HG03045 (cell line): ENCODE measurements around the gene ICOS.
"Not testable (repeated sequence)": the region's sequence is repeated elsewhere in the genome, so short reads cannot be mapped to it uniquely, and the experiment has no call there.

ENCODE experiments used
- ATAC-seq: cut with Tn5 transposase; IDR thresholded peaks from one replicate; pipeline ENCODE4 v1.9.1; 2021; ENCODE audit warnings: mild to moderate bottlenecking, moderate library complexity; ENCODE audit not compliant: unreplicated experiment

Gene ICOS

GRCh38 chr2:203916756-203917155 is 19.8 kb upstream of the ICOS start:
- no peak for ATAC-seq

DNA sequence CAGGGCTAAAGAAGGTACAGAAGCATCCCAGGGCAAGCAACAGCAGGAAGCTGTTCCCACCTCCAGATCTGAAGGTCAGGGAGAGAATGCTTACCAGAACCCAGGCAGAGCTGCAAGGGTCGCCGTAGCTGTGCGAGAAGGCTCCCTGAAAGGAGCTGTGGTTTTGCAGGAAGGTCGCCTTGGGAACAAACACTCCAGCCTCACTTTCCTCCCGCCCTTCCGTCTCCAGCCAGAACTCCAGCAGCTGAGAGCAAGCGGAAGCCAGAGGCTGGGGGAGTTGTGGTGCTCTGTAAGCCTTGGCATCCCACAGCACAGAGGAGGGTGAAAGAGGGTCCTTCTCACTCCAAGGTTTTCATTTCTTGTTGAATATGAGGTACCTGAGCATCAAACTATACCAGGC is 18.3 kb upstream of the ICOS start:
- no peak for ATAC-seq

DNA sequence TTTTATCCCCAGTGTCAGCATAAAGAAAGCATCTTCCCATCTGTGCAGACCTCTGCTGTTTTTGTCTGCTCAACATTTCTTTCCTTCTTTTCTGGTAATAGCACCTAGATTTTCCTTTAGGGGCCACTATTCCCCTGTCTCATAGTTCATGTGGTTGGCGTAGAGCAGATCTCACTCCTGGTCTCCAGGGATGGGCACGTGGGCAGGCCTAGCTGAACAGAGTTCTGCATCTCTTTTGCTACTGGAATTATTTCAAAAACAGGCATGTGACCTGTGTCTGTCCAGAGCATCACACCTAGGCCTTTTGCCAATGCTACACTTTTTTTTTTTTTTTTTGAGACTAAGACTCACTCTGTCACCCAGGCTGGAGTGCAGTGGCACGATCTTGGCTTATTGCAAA is 17.7 kb upstream of the ICOS start:
- no peak for ATAC-seq

GRCh38 chr2:203925512-203926158 is 10.9 kb upstream of the ICOS start:
- no peak for ATAC-seq

GRCh38 chr2:203928849-203929248 is 7.7 kb upstream of the ICOS start:
- ATAC-seq = no peak

DNA sequence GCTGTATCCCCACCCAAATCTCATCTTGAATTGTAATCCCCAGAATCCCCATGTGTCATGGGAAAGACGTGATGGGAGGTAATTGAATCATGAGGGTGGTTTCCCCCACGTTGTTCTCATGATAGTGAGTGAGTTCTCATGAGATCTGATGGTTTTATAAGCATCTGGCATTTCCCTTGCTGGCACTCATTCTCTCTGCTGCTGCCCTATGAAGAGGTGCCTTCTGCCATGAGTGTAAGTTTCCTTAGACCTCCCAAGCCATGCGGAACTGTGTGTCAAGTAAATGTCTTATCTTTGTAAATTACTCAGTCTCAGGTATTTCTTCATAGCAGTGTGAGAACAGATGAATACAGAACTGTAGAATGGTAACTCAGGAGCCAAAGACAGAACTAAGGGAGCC is 5.3 kb upstream of the ICOS start:
- ATAC-seq = not testable (repeated sequence)

DNA sequence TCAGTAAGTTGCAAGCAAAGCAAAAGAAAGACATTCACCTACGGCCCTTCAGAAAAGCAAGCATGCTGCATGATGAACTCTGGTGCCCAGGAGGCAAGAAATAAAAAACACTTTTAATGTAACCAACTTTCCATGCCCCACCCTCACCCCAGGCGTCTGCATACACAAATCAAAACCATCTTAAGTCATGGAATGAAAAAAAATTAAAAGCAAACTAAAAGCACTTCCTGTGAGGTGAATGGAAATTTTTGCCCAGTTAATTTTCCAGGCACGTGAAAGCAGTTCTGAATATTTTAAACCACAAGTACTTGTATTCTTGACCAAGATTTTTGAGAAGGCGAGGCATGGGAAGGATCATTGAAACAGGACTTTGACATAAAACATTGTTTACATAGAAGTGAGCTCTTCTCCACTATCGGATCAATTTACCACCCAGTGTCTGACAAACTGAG is 2.5 kb upstream of the ICOS start:
- no peak for ATAC-seq

DNA sequence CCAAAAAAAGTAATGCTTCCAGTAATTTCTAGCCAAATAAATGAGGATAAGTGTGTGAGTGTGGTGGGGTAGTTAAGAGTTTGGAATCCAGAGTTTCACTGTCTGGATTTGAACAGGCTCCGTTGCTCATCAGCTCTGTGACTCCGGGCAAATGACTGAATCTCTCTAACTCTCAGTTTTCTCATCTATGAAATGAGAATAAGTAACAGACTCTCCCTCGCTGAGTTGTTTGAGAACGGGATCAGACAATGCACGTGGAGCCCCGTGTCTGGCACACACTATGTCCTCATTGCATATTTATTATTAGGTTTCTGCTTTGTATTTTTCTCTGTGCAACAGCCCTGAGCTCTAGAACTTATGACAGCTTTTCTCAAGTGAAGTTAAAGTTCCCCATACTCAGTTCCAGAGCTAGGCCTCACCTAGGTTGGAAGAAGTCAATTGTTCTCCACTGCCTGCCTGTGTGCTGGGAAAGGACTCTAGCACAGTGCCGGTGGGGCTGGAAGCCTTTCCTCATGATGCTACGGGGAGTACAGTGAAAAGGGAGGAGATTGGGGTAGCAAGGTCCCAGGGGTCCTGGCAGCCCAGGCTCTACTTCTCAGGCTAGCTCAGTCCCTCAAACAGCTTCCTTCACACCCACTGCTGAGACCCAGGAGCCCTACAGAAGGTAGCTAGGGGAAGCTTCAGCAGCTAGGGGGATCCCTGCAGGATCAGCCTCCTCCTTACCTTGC is 1.7 kb upstream of the ICOS start:
- no peak for ATAC-seq

GRCh38 chr2:203935568-203935967 is 995 bp upstream of the ICOS start:
- no peak for ATAC-seq

DNA sequence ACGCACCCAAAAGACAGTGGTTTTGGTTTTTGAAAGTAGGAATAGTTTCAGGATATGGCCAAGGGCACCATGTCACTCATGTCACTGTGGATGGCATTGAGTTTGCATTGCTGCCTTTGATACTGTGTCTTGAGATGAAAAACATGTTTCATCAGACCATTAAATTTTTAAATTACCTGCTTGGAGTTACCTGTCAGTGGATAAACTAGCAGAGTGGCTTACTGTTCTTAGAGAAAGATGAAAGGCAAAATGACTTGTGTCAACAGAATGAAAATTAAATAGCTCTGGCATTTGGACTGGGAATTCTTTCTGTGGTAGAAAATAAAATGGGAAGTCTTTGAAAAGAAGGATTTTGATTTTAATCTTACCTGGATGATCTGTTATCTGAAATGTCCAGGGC is 386 bp downstream of the ICOS start:
- no peak for ATAC-seq

GRCh38 chr2:203937788-203938187 is 1.2 kb downstream of the ICOS start:
- no peak for ATAC-seq

DNA sequence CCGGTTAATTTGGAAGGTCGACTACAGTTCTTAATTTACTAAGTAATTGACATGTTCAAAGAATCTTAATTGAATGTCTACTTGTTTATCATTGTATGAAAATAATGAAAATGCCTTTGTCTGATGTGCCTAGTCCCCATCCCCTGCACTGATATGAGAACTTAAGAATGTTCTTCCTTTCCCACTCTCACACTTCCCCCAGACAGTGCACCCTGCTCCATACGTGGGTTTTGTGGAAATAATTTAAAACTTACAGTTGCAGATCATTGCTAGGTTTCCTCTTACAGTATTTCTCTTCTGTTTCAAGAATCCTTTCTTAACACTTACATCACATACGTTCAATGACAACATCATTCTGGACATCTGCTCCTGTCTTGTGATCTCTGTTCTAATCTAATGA is 3.5 kb downstream of the ICOS start:
- no peak for ATAC-seq

GRCh38 chr2:203943493-203944382 is 7.2 kb downstream of the ICOS start:
- ATAC-seq = not testable (repeated sequence)

DNA sequence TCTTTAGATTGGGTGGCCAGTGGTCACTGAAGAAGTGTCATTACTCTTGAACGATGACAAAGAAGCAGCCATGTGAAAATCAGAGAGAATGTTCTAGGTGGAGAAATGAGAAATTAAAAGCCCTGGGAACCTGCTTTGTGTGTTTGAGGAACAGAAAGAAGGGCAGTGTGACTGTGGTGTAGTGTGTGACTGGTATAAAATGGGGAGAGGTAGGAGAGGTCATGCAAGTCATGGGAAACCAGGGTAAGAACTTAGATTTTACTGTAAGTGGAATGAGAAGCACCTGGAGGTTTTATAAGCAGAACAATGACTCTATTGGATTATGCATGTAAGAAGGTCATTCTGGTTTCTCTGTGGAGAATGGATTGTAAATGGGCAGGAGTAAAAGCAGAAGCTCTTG is 12.2 kb downstream of the ICOS start:
- no peak for ATAC-seq

DNA sequence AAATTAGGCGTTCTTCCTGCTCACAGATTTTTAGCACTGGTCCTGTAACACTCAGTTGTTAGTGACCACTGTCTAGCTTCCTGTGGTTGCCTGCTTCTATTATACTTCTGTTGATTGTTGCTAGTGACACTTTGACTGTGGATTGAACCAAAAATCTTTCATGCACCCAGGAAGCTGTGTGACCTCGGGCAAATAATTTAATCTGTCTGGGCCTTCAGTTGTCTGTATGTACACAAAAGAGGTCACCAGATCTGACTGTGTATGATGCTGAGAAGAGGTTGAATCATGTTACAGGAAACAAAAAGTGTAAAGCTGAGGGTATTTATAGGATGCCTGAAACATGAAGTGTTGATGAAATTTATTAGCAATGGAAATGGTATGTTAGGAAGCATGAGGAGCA is 12.7 kb downstream of the ICOS start:
- ATAC-seq = no peak

DNA sequence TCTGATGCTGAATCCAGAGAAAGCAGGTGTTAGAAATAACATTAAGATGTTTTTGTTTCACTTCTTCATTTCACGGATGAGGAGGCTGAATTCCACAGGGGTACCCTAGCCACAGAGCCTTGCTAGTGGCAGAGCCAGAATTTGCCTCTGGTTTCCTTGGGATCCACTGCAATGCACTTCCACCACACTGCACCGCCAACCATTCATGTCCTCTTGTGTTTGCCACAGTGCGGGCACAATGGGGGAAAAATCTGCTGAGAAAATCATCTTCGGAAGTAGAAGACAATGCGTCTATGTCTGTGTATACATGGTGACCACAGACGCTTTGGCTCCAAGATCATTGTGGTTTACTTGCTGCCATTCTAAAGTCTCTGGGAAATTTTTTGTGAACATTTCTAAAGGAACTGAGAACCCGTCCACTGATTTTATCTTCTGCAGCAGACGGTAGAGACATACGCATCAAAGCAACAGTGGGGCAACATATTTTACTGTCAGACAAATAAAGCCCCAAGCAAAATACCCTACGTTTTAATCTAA is 14.9 kb downstream of the ICOS start:
- no peak for ATAC-seq

GRCh38 chr2:203959265-203959664 is 22.7 kb downstream of the ICOS start:
- no peak for ATAC-seq

DNA sequence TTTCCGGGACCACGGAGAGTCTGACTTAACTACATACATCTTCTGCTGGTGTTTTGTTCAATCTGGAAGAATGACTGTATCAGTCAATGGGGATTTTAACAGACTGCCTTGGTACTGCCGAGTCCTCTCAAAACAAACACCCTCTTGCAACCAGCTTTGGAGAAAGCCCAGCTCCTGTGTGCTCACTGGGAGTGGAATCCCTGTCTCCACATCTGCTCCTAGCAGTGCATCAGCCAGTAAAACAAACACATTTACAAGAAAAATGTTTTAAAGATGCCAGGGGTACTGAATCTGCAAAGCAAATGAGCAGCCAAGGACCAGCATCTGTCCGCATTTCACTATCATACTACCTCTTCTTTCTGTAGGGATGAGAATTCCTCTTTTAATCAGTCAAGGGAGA is 23.1 kb downstream of the ICOS start:
- ATAC-seq = no peak

DNA sequence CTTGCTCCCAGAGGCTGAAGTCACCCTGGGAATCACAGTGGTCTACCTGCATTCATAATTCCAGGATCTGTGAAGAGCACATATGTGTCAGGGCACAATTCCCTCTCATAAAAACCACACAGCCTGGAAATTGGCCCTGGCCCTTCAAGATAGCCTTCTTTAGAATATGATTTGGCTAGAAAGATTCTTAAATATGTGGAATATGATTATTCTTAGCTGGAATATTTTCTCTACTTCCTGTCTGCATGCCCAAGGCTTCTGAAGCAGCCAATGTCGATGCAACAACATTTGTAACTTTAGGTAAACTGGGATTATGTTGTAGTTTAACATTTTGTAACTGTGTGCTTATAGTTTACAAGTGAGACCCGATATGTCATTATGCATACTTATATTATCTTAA is 24.2 kb downstream of the ICOS start:
- ATAC-seq = no peak

- not testable (repeated sequence) for ATAC-seq
Observed at GRCh38 chr2:203965190-203965589, 28.6 kb downstream of the ICOS start.

DNA sequence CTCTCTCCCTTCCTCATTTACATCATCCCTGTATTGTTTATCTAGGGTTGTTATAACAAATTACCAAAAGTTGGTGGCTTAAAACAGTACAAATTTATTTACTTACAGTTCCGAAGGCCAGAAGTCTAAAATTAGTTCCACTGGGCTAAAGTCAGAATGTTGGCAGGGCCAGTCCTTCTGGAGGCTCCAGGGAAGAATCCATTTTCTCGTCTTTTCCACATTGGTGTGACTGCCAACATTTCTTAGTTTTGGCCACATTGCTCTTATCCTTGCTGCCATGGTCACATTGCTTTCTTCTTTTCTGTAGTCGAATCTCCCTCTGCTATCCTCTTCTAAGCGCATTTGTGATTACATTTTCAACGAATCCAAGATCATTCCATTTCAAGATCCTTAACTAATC is 34.7 kb downstream of the ICOS start:
- ATAC-seq = no peak
